GM21529 (cell line): ENCODE results near the gene KCNMA1.

Experiments
- ATAC-seq: cut with Tn5 transposase; IDR thresholded peaks from one replicate; pipeline ENCODE4 v1.9.1; 2021; ENCODE audit not compliant: unreplicated experiment

The KCNMA1 gene

DNA sequence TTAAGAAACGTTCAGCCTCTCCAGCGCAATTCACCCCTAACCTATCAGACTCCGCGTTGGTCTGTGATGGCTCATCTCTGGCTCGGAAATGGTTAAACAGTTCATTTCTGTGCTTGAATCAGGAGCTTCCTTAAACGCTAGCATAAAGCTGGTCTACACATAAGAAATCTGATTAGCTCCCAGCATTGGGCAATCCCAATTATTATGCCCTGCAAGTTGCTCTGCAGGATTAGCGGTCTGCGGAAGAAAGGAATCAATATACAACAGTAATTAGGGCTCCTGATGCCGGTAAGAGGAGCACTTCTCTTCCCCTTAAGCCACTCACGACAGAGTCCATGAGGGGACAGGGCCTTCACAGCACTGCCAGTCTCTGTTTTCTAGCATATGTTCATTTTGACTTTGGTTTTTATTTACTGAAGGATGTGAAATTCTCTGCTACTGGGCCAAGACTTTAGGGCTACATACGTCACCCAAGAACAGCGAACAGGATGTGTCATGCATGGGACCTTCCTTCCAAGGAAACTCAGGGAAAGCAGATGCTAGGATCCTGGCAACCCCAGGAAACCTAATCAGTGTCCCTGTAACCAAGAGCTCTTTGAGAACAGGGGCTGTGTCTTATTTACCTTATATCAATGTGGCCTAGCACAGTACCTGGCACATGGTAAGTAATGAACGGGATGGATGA is 324.4 kb downstream of the KCNMA1 start:
- ATAC-seq = no peak

DNA sequence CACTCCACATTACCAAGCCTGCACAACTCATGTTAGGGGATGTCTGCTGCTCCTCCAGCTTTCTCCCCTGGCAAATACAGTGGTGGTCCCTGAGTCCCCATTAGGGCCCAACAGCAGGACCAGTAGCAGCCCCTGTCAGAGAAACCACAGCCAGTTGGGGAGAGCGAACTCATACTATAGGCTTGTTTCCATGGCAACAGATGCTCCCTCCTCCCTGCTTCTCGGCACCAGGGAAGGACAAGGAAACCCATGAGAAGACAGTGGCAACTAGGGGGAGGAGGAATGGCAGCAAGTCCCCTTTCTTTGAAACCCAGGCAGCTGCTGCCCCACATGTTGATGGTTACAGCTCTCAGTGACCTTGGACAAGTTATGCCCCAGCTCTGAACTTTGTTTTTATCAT is 326.4 kb downstream of the KCNMA1 start:
- ATAC-seq = no peak

DNA sequence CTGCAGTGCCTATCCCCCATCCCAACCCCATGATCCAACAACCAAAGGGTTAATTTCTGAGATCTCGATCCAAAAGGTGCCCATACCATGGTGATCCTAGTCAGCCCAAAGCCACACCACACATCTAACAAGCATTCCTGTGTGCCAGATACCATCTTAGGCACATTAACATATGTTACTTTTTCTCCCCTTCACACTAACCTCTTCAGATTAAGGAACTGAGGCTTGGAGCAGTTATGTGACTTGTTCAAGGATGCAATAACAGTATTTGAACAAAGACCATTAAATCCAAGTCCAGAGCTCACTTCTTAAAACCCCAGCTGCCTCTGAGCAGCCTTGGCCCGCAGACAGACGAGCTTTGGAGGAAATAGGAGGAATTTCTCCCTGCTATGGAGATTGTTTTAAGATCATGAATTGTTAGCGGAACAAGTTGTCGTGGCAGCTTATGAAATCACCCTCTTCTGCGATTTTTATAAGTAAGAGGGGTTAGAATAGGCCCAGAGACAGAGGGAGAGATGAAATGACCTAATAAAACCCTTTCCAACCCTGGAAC is 327.2 kb downstream of the KCNMA1 start:
- no peak for ATAC-seq

DNA sequence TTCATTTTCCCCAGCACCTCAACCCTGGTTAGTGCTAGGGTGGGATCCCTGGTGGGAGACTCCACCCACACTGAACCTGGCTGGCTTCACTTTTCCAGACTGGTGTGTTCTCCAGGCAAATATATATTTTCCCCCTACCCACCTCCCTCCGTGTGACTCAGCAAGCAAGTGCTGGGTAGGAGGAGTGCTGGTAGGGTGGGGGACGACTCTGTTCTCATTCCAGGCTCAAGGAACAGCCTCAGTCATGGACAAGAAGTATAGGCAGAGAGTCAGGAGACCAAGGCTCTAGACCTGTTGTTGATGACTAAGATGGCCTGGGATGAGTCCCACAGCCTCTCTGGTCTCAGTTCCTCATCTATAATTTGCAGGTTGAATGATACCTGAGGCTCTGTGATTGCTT is 328.1 kb downstream of the KCNMA1 start:
- no peak for ATAC-seq

DNA sequence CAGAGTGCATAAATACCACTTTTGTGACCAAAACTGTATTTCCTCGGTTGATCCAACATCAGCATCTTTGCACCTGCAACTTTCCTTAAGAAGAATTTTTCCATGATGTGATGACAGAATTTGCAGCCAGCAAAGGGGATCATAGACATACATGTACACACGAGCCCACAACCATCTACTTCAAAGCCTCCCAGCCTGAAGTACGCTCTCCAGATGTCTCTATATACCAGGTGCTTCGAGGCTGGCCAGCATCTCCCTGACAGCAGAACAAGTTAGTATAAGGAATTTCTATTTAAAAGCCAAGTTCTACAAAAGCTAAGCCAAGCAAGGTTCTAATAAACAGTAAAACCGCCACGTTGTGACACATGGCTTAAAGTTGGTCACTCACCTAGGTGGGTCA is 328.5 kb downstream of the KCNMA1 start:
- ATAC-seq = no peak

DNA sequence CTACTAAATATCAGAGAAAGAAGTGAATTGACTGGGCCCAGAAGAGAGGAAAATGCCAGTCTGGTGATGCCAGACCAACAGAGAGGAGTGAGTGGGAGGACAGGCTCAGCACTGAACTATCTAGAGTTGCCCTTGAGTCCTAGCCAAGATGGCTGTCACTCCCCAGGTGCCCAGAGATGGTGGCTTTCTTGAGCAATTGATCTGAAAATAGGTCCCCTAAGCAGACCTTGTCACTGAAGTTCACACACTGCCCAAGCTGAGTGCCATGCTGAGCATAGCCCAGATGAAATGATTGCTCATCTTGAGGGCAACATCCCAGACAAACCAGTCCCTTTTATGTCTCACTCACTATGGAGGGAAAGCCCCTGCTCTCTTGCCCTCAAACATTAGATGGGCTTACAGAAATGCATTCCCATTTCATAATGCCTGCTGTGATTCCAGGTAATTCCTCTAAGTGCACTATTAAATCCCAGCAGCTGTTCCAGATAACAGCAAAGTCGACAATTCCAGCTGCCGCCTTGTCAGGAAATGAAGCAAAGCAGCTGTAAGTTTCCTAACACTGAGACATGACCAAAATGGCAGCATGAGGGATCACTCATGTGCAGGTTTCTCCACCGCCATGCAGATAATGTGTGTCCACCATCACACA is 329.4 kb downstream of the KCNMA1 start:
- no peak for ATAC-seq

DNA sequence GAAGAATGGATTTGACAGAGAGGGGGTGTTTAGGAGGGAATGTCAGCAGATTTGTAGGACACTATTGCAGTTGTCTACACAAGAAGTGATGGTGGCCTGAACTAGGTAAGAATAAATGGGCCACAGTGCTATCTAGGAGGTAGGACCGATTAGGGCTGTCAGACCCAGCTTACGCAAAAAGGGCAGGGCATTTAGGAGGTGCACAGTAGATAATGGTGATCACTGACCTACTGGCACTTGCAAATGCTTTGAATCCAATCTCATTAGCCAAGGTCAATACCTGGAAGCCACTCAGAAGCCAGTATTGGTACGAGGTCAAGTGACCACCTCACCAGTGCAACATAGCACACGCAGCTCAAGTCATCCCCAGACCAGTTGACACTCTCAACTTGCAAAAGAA is 330.9 kb downstream of the KCNMA1 start:
- ATAC-seq = no peak

DNA sequence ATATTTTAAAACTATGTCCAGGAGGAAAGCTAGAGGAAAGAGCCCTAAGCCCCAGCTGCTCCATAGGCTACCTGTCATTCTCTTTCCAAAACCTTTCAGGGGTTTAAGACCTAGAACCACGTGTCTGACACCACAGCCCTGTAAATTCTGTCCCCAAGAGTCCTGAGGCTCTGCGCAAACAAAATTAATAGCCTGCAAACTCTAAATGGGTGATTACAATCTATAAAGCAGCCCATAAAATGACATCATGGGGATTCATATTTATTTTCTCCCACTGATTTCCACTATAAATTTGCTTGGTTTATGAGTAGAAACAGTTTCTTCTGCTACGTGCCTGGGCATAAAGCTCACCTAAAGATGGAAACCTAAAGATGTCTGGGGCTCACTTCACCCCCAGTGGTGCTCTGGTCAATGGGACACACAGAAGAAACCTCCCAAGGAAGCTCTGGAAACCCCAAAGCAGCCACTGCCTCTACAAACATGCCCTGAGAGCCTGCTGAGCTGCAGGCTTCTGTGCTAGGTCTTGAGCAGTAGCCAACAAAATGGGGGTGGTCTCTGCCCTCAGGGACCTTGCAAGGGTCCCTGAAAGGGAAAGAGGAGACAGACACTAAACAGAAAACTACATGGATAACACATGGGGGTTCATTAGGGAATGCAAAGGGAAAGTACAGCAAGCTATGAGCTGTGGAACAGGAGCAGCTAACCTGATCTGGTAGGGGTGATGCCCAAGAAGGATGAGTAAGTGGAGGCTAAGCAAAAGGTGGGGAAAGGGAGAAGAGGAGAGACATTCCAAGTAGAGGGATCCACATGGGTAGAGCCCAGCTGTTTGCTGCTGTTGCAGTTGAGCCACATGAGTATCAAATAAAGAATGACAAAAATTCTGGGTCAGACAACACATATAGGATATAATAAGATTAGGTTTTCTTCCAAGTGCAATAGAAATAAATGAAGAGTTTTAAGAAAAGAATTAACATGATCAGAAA is 331.7 kb downstream of the KCNMA1 start:
- ATAC-seq = no peak

DNA sequence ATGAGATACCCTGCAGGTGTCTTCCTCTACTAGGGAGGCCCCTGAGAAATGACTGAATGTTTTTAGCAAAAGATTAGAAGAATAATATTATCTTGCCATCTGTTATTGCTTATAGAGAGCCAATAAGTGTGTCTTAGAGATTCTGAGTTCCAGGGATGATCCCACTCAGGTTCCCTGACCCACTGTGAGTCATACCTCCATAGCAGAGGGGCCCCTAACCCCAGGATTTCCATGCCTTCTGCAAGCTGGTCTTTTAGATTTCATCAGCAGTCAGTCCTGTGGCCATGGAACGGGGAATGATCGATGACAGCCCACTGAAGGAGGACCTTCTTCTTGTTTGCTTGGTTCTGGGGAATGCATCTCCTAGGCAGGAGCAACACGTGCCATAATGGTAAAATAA is 333.4 kb downstream of the KCNMA1 start:
- ATAC-seq = no peak

DNA sequence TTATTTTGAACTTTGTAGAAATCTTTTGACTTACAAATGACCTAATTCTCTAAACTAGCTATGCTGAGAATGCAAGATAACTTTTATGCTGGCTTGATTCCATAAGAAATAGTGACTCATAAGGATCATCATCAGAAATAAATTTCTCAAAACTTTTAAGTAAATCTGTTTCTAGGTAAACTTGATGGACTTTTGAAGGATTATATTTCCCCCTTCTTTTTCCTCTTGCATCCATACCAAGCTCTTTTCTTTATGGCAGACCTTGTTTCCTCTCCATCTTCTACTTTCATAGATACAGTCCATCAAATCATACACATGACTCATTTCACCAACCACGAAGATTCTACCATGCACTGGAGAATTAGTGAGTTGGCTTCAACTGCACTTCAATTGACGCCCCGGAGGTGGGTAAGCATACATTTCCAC is 336.3 kb downstream of the KCNMA1 start:
- ATAC-seq = no peak

DNA sequence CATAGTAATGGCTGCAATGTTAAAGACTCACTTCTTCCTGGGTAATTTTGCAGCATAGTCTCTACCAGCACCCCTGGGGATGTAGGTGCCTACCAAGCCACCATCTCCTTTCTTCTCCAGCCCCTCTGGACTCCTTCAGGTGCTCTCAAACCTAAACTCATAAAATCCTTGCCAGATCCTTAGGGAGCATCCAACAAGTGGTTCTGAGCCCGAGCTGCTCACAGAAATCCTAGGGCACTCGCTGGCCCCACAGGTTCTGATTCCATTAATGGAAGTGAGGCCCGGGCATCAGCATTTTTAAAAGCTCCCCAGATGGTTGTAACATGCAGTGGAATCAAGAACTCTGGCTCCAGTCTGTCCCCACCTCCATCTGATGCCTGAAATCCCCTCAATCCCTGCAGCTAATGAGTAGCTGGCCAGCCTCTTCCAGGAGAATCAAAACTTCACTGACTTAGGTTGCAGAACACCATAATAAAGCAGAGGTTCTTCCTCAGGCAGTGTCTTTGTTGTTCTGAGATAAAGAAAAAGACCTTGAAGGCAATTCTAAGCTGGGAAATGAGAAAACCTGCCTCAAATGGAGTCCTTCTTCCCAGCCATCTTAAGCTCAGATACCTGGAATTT is 336.8 kb downstream of the KCNMA1 start:
- no peak for ATAC-seq

DNA sequence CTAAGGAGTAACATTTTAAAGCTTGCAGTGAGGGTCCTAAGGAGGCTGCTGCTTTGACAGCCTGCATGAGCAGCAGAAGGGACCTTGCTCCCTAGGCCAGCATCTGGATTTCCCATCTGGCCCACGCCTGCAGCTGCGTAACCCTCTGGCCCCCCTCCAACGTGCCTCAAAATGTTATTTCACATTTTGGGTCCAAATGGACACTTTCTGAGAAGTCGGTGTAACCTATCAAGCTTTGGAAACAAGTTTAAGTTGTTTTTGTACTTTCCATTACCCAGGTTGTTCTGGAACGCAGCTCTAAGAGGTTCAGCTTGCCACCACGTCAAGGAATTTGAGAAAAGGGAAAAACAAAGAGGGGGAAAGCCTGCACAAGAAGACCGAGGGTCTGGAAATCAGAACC is 338.3 kb downstream of the KCNMA1 start:
- no peak for ATAC-seq

DNA sequence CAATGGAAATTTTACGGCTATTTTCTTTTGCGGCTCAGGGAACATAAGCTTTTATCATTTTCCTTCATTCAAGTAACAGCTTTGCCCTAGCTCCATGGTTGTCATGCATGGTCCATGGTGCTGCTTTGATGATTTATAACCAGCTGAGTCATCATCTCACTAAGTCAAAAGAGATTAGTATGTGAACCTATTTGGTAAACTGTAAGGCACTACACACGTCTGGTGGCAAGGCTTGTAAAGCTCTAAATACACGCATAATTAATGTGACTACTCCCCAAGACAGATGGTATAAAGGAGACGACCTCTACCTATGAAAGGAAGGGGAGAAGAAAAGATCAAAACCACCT is 340.2 kb downstream of the KCNMA1 start:
- no peak for ATAC-seq

DNA sequence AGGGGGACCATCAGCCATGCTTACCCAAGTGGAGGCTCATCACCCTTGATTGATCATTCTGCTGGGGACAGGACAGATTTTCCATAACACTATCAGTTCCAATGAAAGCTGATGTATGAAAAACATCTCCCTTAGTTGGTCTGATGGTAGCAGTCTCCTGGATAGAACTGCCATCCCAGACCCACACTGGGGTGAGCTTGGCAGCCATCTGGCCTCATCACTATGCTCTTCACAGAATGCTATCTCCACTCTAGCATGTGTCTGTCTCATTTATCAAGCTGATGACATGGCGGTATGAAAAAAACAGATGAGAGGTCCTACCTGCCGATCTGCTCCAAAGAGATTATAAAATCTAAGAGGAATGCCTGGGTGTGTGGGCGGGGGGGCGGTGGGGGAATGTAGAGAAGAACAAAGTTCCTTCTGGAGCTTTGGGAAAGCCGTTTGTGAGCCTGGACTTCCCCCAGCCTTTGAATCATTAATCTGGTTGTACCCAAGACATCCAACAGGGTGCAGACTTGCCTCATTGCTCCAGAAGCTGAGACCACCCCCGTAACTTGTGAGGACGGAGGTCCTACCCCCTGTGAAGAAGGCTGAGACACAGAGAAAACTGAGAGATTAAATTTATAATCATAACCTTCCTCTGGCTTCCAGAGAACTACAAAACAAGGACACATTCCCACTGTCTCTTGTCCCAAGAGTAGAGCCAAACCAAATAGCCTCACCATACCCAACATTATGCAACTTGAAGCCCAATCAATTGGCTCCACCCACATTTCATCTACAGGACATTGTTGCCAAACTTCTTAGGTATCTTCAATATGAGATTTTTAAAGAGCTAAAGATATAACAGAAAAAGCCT is 340.8 kb downstream of the KCNMA1 start:
- ATAC-seq = no peak

DNA sequence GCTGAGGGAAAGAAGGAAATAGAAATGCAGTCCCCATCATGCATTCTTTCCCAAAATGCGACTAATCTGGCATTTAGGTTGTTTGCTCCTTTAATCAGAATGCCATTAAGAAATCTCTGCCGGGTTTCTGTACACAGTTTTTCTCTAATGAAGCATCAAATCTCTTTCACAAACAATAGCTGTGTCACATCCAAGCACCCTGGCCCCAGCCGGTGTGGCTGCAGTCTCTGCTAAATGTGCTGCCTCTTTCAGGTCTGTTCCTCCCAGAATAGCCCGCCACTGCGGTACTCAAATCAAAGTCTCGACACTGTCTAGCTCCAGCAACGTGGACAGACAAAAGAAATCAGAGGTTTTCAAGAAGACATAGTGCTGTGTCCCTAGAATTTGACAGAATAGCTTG is 343.8 kb downstream of the KCNMA1 start:
- ATAC-seq = no peak

DNA sequence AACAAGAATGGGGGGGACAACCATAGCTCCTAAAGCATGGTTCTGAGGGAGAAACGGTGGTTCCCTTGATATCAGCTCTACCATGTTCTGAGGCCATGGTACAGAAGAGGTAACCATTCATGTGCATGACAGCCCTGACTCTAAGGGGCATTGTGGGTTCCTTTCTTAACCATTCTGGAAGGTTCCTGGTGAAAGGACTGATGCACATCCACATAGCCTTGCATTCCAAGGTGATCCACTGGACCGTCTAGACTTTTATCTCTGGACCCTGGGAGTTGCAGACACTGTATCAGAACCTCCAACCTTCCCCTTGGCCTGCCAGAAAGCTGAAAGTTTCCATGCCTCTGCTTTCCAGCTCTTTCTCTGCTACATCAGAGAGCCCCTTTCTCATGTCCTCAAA is 344.3 kb downstream of the KCNMA1 start:
- ATAC-seq = no peak

DNA sequence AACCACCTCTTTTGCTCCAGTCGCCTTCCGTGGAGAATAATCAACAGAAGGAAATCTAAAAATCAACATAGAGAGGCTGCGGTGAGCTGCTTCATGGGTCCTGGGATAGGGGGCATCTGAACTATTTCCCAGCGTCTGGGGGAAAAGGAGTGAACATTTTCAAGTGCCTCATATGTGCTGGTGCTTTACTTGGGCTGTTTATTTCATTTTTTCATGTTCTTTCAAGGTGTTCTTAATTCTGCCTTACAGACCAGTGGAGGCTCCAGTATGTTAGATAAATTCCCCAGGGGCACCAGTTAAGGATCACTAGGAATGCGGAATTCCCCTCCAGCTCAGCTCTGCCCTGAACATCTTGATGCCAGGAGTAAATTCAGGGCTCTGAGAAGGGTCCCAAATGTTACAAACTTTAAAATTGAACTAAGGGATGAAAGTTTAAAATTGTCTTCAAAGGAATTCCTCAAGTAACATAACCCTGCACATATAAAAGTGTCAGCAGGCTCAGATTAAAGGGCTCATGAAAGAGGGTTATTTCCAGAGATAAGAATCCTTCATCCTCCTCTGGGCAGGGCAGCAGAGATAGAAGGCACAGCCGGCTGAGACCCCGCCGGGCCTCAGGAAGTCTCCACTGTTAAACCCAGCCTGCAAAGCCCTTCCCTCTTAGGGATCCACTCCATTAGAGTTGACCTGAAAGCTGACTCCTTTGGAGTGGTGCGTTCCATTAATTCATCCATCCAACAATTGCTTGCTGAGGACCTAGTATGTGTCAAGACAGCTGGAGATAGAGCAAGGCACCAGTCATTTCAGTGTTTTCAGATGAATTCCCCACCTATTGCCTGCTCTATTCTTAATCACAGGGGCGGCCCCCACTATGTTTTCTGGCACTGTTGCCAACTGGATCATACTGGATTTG is 345.8 kb downstream of the KCNMA1 start:
- ATAC-seq = no peak

DNA sequence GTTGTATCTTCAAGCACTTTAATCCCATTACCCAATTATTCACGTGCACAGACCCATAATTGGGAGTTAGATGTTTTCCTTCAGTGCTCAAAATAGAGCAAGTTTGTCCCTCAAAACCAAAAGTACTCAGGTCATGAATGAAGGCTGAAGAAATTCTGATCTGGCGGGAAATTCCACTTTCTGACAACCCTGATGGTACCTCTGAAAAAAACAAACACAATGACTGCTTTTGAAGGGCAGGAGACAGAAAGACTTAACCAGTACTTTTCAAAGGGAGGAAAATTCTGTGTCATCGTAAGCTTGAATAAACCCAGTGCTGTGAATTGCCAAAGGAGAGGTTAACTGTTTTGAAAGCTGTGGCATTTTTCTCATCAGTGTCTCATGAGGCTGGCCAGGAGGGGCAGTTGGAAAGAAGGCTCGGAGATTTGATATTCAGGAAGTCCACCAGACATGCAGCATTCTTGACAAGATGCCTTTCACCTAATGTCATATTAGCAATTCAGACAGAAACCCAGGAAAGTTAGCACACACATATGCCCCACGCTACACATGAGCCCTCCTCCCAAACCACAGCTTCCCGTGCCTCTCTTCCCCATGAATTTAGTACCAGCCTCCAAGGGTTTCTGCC is 347.0 kb downstream of the KCNMA1 start:
- ATAC-seq = no peak

DNA sequence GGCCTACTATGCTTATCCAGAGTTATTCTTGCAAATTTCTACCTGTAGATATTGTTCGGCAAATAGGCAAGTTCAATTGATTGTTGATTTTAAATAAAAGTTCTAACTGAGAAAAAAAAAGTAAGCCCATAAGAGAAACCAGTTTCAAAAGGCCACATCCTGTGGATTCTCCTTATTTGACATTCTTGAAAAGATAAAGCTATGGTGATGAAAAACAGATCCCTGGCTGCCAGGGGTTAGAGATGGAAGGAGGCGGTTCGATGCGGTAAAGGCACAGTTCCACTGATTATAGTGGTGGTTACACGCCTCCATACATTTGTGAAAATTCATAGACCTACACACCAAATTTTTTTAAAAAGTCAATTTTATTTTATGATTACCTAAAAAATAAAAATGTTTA is 347.8 kb downstream of the KCNMA1 start:
- no peak for ATAC-seq
